Activated T-cell treated with anti-CD3 and anti-CD28 coated beads for 24 hours (primary cell): ENCODE measurements around the gene OR5T1.

Experiments used
- DNase-seq: peaks from one replicate; pipeline ENCODE4 v3.0.0-alpha.2; 2020; ENCODE audit warnings: low read depth

OR5T1 gene

GRCh38 chr11:56273854-56274253, at the start of gene OR5T1:
Gene OR5T1 (plus strand): TSS chr11:56274154. CDS start chr11:56275639, 1,485 bp downstream.
- DNase-seq, result no peak

- no peak for DNase-seq
These were observed 39.8 kb upstream of the OR5T1 start, which contains the start of gene OR5T2 for GRCh38 chr11:56234155-56234554. Gene OR5T2 (minus strand): TSS chr11:56234255. CDS start chr11:56233062, 1,193 bp downstream.

GRCh38 chr11:56251954-56252353, 22.0 kb upstream of the OR5T1 start, which contains the start of gene OR5T3:
Gene OR5T3 (plus strand): TSS chr11:56252254. CDS start chr11:56252254, 0 bp downstream.
- DNase-seq, result no peak

GRCh38 chr11:56271092-56271491, 2.9 kb upstream of the OR5T1 start:
- DNase-seq, result no peak

GRCh38 chr11:56292154-56292553, 18.2 kb downstream of the OR5T1 start, which contains the start of gene OR8H1:
Gene OR8H1 (minus strand): TSS chr11:56292254. CDS start chr11:56291062, 1,192 bp downstream.
- DNase-seq, result no peak

GRCh38 chr11:56296898-56297297, 22.9 kb downstream of the OR5T1 start:
- no peak for DNase-seq

- no peak for DNase-seq
These were observed 33.9 kb downstream of the OR5T1 start for GRCh38 chr11:56307836-56308235.

- no peak for DNase-seq
These were observed 40.9 kb downstream of the OR5T1 start, which contains the start of gene OR8K3 for GRCh38 chr11:56314844-56315243. Gene OR8K3 (plus strand): TSS chr11:56315144. CDS start chr11:56318307, 3,163 bp downstream.
